Measurements from ENCODE around the gene VAV2. TPM values are rescaled to one million over a fixed set of nuclear protein-coding genes. Genes with fewer than 3 reads are reported as not detected.

Gene VAV2
- total and polyA plus RNA-seq, 4 donors: 4.9 to 26.4 (median 17.0) TPM

DNA sequence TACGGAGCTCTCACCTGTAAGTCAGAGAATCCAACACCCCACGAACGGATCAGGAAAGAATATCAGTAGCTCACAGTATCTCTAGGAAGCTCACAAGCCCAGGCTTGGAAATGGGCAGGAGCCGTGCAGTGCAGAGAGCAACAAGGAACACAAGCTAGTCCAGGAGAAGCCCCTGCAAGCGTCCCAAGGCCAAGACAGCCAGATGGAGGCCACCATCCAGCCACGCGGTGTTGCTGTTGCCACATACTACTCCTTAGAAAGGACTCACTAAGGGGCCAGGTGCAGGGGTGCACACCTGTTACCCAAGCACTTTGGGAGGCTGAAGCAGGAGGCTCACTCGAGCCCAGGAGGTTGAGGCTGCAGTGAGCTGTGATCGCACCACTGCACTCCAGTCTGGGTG is 15.4 kb upstream of the VAV2 start:
- WGBS: 87% methylated on average over 9 of the region's 9 CpGs
- Histone ChIP-seq H3K27me3 (ENCODE audit: control insufficient read depth in 4 of 4, insufficient read depth in 4 of 4, low read length in 3 of 4) (no peaks in the 10 kb centered on the region), H3K9me3 (ENCODE audit: control insufficient read depth in 4 of 4, low read length in 3 of 4) (no peaks in the 10 kb centered on the region), H3K4me1 (ENCODE audit: control insufficient read depth in 4 of 4, insufficient read depth in 4 of 4, low read length in 3 of 4) (peaks cover 0 to 11% (median 4%) of the 10 kb centered on the region in 4 donors), H3K4me3 (ENCODE audit: low read depth in 1 of 3, low read length in 3 of 3) (no peak overlapping the region), H3K27ac (ENCODE audit: low read depth in 1 of 2, low read length in 2 of 2) (no peak overlapping the region), H3K36me3 (ENCODE audit: control insufficient read depth in 4 of 4, insufficient read depth in 3 of 4, low read depth in 1 of 4, low read length in 3 of 4) (no peaks in the 10 kb centered on the region), H3K9ac (ENCODE audit: low read depth in 1 of 2, low read length in 2 of 2) (no peak overlapping the region)
- no peak for TF ChIP-seq SP1 (IDR thresholded peaks at IDR 0.05)
- no peak for TF ChIP-seq ATF3 (IDR thresholded peaks at IDR 0.05)
- no peak for TF ChIP-seq MAX (IDR thresholded peaks at IDR 0.05)
- TF ChIP-seq CTCF (IDR thresholded peaks at IDR 0.05; ENCODE audit: low read depth, low read length, missing input control): no peak
- no peak for TF ChIP-seq REST (IDR thresholded peaks at IDR 0.05)
- no peak for TF ChIP-seq HNF4A (conservative IDR thresholded peaks at IDR 0.05)
- TF ChIP-seq RAD21 (IDR thresholded peaks at IDR 0.05): no peak
- no peak for TF ChIP-seq EGR1 (IDR thresholded peaks at IDR 0.05; ENCODE audit: low read depth in 2 of 2)
- TF ChIP-seq JUND (IDR thresholded peaks at IDR 0.05): no peak
- no peak for TF ChIP-seq FOXA2 (IDR thresholded peaks at IDR 0.05)
- no peak for TF ChIP-seq RXRA (IDR thresholded peaks at IDR 0.05)
- no peak for TF ChIP-seq FOXA1 (IDR thresholded peaks at IDR 0.05)
- no peak for DNase-seq (ENCODE audit: low spot score)

DNA sequence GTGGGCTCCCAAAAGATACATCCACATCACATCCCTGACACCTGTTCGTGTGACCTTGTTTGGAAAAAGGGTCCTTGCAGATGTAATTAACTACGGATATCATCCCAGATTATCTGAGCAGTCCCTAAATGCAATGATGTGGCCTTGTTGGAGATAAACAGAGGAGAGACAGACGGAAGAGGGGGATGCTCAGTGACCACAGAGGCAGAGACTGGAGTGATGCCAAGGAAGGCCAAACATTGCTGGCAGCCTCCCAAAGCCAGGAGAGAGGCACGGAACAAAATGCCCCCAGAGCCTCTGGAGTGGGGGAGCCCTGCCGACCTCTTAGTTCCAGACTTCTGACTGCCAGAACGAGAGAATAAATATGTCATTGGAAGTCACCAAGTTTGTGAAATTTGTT is 15.0 kb upstream of the VAV2 start:
- no peaks in the 10 kb centered on the region for H3K36me3 ChIP-seq (ENCODE audit: control insufficient read depth in 4 of 4, insufficient read depth in 3 of 4, low read depth in 1 of 4, low read length in 3 of 4)
- no peaks in the 10 kb centered on the region for H3K27me3 ChIP-seq (ENCODE audit: control insufficient read depth in 4 of 4, insufficient read depth in 4 of 4, low read length in 3 of 4)
- no peak overlapping the region for H3K9ac ChIP-seq (ENCODE audit: low read depth in 1 of 2, low read length in 2 of 2)
- peaks cover 0 to 11% (median 4%) of the 10 kb centered on the region in 4 donors for H3K4me1 ChIP-seq (ENCODE audit: control insufficient read depth in 4 of 4, insufficient read depth in 4 of 4, low read length in 3 of 4)
- 66% methylated on average over 6 of the region's 6 CpGs for WGBS
- H3K9me3 ChIP-seq (ENCODE audit: control insufficient read depth in 4 of 4, low read length in 3 of 4): no peaks in the 10 kb centered on the region
- no peak overlapping the region for H3K4me3 ChIP-seq (ENCODE audit: low read depth in 1 of 3, low read length in 3 of 3)
- no peak overlapping the region for H3K27ac ChIP-seq (ENCODE audit: low read depth in 1 of 2, low read length in 2 of 2)
- no peak for DNase-seq (ENCODE audit: low spot score)
- TF ChIP-seq NR2F2 (IDR thresholded peaks at IDR 0.05) (no peak), ATF3 (IDR thresholded peaks at IDR 0.05) (no peak), FOXA1 (IDR thresholded peaks at IDR 0.05) (no peak), YY1 (IDR thresholded peaks at IDR 0.05) (no peak), RAD21 (IDR thresholded peaks at IDR 0.05) (no peak), EGR1 (IDR thresholded peaks at IDR 0.05; ENCODE audit: low read depth in 2 of 2) (no peak), FOXA2 (IDR thresholded peaks at IDR 0.05) (no peak), REST (IDR thresholded peaks at IDR 0.05) (no peak), HNF4A (conservative IDR thresholded peaks at IDR 0.05) (no peak), SP1 (IDR thresholded peaks at IDR 0.05) (no peak), GABPA (IDR thresholded peaks at IDR 0.05 in 1 of 2, conservative IDR thresholded peaks at IDR 0.05 in 1 of 2) (no peak), MAX (IDR thresholded peaks at IDR 0.05) (no peak), CTCF (IDR thresholded peaks at IDR 0.05; ENCODE audit: low read depth, low read length, missing input control) (no peak), JUND (IDR thresholded peaks at IDR 0.05) (no peak)
- TF ChIP-seq, protein P1, sequence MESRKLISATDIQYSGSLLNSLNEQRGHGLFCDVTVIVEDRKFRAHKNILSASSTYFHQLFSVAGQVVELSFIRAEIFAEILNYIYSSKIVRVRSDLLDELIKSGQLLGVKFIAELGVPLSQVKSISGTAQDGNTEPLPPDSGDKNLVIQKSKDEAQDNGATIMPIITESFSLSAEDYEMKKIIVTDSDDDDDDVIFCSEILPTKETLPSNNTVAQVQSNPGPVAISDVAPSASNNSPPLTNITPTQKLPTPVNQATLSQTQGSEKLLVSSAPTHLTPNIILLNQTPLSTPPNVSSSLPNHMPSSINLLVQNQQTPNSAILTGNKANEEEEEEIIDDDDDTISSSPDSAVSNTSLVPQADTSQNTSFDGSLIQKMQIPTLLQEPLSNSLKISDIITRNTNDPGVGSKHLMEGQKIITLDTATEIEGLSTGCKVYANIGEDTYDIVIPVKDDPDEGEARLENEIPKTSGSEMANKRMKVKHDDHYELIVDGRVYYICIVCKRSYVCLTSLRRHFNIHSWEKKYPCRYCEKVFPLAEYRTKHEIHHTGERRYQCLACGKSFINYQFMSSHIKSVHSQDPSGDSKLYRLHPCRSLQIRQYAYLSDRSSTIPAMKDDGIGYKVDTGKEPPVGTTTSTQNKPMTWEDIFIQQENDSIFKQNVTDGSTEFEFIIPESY (IDR thresholded peaks at IDR 0.05): no peak
